NCI-H1417 (cell line): ENCODE measurements around the gene MTMR4.
"Not testable (repeated sequence)": the region's sequence is repeated elsewhere in the genome, so short reads cannot be mapped to it uniquely, and the experiment has no call there.

Source experiments
- DNase-seq, 3 experiments: peaks; one replicate each; lab custom pipeline; 2025; lab: John Stamatoyannopoulos, UW

The MTMR4 gene

DNA sequence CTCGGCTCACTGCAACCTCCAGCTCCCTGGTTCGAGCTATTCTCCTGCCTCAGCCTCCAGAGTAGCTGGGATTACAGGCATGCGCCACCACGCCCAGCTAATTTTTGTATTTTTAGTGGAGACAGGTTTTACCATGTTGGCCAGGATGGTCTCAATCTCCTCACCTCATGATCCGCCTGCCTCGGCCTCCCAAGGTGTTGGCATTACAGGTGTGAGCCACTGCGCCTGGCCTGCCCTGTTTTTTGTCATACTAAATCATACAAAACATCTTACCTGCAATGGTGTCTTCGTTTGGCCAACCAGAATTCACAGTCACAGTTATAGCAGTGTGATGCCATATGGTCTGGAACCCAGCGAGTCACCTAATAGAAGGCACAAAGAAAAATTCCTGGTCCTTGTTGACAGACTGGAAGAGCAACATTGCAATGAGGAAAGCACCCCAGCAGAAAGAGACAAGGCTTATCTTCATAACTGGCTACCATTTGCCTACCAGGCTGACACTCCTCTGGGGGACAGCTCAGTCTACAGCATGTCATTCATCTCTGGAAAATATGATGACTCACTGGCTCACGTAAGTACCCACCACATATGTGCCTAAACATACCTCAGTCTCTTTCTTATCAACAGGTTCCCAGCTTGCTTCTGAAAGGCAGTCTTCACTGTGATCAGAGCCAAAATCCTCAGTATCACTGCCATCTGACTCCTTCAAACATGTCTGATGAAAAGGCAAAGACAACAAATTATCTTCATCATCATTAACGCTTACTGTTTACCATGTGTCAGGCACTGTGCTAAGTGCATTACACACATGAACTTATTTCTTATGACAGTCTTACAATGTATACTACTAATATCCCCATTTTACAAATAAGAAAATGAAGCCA is 22.0 kb downstream of the MTMR4 start:
- DNase-seq: no peak

- no peak for DNase-seq
These were observed 22.9 kb downstream of the MTMR4 start for GRCh38 chr17:58491510-58492045.

DNA sequence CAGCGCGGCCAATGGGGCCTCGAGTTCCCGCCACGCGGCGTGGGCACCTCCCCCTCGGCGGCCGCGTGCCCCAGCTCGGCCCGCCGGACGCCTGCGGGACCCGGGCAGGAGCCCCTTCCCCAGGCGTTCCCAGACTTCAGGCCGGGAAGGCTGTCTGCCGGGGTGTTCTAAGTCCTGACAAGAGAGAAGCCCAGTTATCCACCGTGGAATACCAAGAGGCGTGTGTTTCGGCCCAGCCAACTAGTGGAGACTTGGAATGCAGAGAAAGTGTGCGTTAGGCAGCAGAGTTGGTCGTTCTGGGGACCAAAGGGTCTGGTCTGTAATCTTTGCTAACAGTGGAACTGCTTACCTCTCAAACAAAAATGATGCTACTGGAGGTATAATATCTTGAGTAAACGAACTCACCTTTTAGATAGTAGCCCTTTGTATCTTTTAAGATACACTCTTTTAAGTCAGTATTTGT is 26.0 kb downstream of the MTMR4 start:
- DNase-seq: no peak

DNA sequence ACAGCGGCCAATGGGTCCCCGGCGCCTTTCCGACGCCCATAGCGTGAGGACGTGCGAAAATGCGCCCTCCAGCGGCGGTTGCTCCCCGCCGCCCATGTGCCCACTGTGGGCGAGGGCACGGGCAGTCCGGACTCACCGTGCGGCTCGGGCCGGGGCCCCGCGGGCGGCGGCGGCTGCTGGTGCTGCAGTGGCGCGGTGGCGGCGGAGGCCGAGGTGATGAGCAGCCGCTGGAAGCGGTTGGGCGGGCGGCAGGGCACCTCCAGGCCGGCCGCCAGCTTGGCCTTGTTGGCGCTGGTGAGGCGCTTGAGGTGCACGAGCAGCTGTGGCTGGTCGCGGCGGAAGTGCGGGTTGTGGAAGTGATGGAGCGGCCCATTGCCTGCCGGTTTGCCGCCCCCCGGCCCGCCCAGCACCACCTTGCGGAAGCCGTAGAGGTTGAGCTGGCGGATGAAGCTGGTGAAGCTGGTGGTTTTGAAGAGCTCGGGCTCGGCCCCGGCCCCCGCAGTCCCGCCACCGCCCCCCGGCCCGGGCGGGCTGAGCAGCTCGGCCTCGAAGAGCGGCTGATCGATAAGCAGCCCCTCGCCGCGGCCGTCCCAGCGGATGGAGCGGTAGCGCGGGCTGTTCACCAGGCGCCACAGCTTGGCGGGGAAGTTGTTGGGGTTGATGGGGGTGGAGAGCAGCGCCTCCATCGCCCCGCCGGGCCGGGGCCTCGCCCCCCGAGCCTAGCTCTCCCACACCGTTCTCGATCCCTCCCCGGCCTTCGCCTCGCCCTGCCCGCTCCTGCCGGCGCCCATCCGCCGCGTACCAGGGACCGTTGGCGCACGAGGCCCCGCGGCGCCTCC is 26.6 kb downstream of the MTMR4 start, which contains the start of gene HSF5:
TSS of gene HSF5 (minus strand) at position 820 of the 839 bp plus-strand sequence. CDS start at position 686, 134 bp downstream.
- no peak for DNase-seq

DNA sequence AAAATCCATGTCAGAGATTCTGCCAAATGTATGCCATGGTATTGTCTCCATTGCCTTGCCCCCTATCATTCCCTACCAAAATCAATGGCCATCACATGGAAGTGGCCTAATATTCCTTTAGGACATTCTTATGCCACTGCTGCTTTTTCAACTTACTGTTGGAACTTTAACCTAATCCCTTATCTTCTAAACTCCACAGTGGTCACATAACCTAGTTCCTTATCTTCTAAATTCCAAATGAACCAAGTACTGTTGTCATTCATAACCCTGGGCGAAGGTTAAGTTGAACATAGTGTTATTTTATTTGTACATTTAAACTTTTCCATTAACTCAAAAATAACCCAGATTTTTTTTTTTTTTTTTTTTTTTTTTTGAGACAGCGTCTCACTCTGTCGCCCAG is 29.8 kb downstream of the MTMR4 start:
- DNase-seq: no peak

- DNase-seq: not testable (repeated sequence)
These were observed 32.6 kb downstream of the MTMR4 start for GRCh38 chr17:58481798-58482197.

DNA sequence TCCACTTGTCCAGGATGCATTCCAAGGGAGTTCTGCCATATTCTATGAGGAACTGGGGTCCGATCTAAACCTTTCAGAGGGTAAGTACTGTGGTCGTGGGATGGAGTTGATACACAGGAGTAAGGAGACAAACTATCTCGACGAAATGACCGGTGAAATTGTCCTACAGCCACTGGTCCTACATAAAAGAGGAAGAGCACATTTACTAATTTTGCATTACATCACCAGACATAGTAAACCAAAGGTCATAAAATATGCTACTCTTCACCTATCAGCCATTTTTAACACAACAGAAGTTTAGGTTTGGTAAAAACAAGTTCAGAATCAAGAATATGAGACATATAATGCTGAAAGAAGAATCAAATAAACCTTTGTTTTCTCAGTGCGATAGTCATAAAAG is 34.3 kb downstream of the MTMR4 start:
- no peak for DNase-seq

DNA sequence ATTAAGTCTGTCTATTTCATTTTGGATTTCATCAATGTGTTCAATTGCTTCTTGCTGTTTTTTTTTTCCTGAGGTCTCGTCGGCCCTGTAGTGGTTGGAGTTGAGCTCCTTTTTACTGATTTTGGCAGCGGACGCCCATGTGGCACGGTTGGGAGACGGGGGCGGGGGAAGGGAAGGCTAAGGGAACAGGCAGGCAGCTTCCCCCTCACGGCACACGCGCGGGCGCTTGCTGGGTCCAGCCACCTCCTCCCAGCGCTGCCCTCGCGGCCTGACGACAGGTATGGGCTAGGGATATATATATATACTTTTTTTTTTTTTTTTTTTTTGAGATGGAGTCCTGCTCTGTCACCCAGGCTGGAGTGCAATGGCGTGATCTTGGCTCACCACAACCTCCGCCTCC is 37.6 kb downstream of the MTMR4 start:
- no peak for DNase-seq

DNA sequence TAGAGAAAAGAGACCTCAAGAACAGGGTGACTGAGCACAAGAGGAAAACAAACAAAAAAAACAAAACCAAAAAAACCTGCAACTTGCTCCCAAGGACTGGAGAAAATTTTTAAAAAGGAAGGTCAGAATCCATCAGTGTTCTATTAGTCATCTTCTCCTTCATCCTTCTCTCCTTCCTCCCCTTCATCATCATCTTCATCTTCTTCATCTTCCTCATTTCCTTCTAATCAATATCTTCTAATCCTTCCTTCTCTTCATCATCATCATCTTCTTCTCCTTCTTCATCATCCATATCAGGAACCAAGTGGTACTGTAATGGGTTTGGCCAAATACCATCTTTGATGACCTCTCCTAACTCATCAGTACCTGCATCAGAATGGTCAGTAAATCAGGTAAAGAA is 38.5 kb downstream of the MTMR4 start:
- DNase-seq: no peak

DNA sequence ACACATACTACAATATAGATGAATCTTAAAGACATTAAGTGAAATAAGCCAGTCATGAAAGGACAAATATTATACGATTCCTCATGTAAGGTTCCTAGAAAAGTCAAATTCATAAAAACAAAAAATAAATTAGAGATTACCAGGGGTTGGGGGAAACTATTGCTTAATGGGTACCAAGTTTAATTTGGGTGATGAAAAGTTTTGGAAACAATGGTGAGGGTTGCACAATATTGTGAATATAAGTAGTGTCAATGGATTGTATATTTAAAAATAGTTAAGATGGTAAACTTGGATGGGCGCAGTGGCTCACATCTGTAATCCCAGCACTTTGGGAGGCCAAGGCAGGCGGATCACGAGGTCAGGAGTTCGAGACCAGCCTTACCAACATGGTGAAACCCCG is 44.1 kb downstream of the MTMR4 start:
- no peak for DNase-seq

DNA sequence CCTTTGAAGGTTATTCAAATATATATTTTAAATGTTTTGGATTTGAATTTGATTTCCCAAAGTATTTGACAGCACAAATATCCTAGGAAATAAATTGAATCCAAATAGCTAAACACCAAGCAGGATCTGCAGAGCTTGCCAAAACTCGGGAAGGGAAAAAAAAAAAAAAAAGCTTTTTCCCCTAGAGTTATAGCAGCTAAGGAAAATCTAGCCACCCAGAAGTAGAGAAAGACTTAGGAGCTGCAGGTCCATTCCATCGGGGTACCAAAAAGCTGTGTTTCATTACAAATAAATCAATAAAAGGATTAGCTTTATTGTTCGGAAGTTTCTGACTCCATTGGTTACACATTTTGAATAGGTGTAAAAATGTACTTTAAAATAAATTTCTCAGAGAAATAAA is 45.5 kb downstream of the MTMR4 start:
- DNase-seq: no peak

- no peak for DNase-seq
These were observed 58.9 kb downstream of the MTMR4 start for GRCh38 chr17:58455491-58455890.

DNA sequence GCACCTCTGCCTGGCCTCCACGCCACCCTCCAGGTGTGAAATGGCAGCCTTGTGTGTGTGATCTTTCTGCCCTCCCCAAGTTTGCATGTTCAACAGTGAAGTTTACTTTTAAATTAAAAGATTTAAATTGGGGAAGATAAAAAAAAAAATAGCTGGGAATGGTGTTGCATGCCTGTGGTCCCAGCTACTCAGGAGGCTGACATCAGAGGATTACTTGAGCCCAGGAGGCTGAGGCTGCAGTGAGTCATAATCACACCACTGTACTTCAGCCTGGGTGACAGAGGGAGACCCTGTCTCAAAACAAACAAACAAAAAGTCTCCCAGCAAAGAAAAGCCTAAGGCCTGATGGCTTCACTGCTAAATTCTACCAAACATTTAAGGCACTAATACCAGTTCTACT is 61.7 kb downstream of the MTMR4 start:
- no peak for DNase-seq

GRCh38 chr17:58447039-58447975 is 67.1 kb downstream of the MTMR4 start:
- DNase-seq: peak; percentile 67 to 88 (median 71)

DNA sequence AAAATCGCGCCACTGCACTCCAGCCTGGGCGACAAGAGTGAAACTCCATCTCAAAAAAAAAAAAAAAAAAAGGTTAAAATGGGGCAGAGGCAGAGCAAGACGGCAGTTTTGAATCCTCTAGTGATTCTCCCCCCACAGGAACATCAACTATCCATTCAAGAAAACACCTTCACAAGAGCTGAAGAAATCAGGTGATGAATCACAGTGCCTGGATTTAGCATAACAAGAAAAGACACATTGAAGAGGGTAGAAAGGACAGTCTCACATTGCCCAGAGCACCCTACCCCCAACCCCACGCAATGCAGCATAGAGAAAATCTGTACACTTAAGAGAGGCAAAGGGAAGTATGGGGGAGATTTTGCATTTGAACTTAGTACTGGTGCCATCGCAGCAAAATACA is 68.4 kb downstream of the MTMR4 start:
- no peak for DNase-seq
